ENCODE measurements around the gene CD40. TPM values are rescaled to one million over a fixed set of nuclear protein-coding genes. Genes with fewer than 3 reads are reported as not detected.

The CD40 gene
- total RNA-seq: 1 to 10 TPM; 1.5 to 7.8 TPM

- Mint-ChIP-seq H3K27ac (peak within 1 kb of the TSS; percentile 59), H3K4me1 (no peaks in the 10 kb centered on the region), H3K27me3 (peaks cover 17% of the 10 kb centered on the region), H3K36me3 (ENCODE audit: low read depth) (no peaks in the 10 kb centered on the region), H3K9me3 (no peaks in the 10 kb centered on the region), H3K4me3 (peak within 1 kb of the TSS; percentile 80)
- peak; percentile 95 for ATAC-seq (replicated peaks)
These were observed at the start of gene CD40 for GRCh38 chr20:46117704-46118467. CD40 (plus strand) TSS chr20:46118314; CDS start chr20:46118344, 30 bp downstream.

DNA sequence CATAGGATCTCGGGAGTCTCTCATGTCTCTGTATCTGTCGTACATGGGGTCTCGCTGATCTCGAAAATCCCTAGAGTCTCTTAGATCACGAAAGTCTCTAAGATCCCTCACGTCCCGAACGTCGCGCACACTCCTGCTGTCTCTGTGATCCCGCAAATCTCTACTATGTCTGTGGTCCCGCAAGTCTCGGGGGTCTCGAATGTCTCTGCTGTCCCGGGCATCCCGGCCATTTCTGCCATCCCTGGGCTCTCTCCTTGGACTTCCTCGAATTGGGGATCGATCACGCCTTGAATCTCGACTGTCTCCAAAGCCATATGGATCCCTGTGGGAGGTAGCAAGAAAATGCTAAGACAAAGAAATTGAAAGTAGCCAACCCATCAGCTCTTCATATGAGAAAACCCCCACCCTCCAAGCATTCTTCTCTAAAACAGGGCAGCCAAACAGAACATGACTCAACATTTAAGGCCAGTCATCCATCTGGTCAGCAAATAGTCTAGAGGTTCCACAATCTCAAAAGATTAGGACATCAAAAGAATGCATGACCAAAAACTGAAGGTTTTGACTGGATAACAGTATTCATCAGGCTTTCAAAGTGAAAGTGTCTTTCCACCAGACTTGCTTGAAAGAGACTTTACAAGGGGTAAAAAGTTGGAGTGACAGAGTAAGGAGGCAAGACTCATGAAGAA lies 47.8 kb upstream of the CD40 start:
- H3K9me3 Mint-ChIP-seq: no peaks in the 10 kb centered on the region
- H3K36me3 Mint-ChIP-seq (ENCODE audit: low read depth): peaks cover 42% of the 10 kb centered on the region
- no peaks in the 10 kb centered on the region for H3K4me1 Mint-ChIP-seq
- no peak for ATAC-seq (replicated peaks)
- no peaks in the 10 kb centered on the region for H3K27me3 Mint-ChIP-seq
- no peak overlapping the region for H3K27ac Mint-ChIP-seq
- H3K4me3 Mint-ChIP-seq: no peak overlapping the region

GRCh38 chr20:46071573-46071972 lies 46.5 kb upstream of the CD40 start:
- H3K27ac Mint-ChIP-seq: no peak overlapping the region
- H3K9me3 Mint-ChIP-seq: no peaks in the 10 kb centered on the region
- H3K27me3 Mint-ChIP-seq: no peaks in the 10 kb centered on the region
- no peak for ATAC-seq (replicated peaks)
- no peaks in the 10 kb centered on the region for H3K4me1 Mint-ChIP-seq
- peaks cover 41% of the 10 kb centered on the region for H3K36me3 Mint-ChIP-seq (ENCODE audit: low read depth)
- no peak overlapping the region for H3K4me3 Mint-ChIP-seq

GRCh38 chr20:46073024-46073423 lies 45.1 kb upstream of the CD40 start:
- ATAC-seq (replicated peaks): no peak
- Mint-ChIP-seq H3K36me3 (ENCODE audit: low read depth) (peaks cover 47% of the 10 kb centered on the region), H3K4me3 (no peak overlapping the region), H3K9me3 (no peaks in the 10 kb centered on the region), H3K4me1 (no peaks in the 10 kb centered on the region), H3K27ac (no peak overlapping the region), H3K27me3 (no peaks in the 10 kb centered on the region)

DNA sequence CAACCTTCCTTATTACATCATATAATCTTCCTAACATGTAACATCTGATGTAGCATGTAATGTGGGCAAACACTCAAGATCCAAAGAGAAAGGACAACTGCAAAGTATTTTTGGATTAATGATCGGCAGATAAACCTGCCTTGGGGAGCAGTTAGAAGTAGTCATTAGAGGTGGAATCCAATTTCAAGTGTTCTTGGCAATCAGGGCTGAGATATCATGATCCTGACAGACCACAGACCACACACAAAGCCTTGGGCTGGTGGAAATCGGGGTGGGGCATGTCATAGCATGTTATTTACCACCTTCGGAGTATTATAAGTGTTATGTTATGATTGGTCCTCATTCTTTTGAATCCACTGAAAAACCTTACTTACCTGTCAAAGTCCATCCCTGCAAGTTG lies 44.7 kb upstream of the CD40 start:
- no peaks in the 10 kb centered on the region for H3K4me1 Mint-ChIP-seq
- H3K4me3 Mint-ChIP-seq: no peak overlapping the region
- no peak for ATAC-seq (replicated peaks)
- H3K36me3 Mint-ChIP-seq (ENCODE audit: low read depth): peaks cover 51% of the 10 kb centered on the region
- H3K9me3 Mint-ChIP-seq: no peaks in the 10 kb centered on the region
- H3K27me3 Mint-ChIP-seq: no peaks in the 10 kb centered on the region
- no peak overlapping the region for H3K27ac Mint-ChIP-seq

GRCh38 chr20:46074006-46074405 lies 44.1 kb upstream of the CD40 start:
- Mint-ChIP-seq H3K27ac (no peak overlapping the region), H3K9me3 (no peaks in the 10 kb centered on the region), H3K27me3 (no peaks in the 10 kb centered on the region), H3K4me3 (no peak overlapping the region), H3K36me3 (ENCODE audit: low read depth) (peaks cover 56% of the 10 kb centered on the region), H3K4me1 (no peaks in the 10 kb centered on the region)
- ATAC-seq (replicated peaks): no peak

GRCh38 chr20:46076806-46077205 lies 41.3 kb upstream of the CD40 start:
- Mint-ChIP-seq H3K27ac (no peak overlapping the region), H3K36me3 (ENCODE audit: low read depth) (peaks cover 70% of the 10 kb centered on the region), H3K27me3 (no peaks in the 10 kb centered on the region), H3K4me3 (no peak overlapping the region), H3K9me3 (no peaks in the 10 kb centered on the region), H3K4me1 (peaks cover 4% of the 10 kb centered on the region)
- ATAC-seq (replicated peaks): no peak

GRCh38 chr20:46077642-46078305 lies 40.3 kb upstream of the CD40 start:
- Mint-ChIP-seq H3K36me3 (ENCODE audit: low read depth) (peaks cover 70% of the 10 kb centered on the region), H3K4me1 (peaks cover 6% of the 10 kb centered on the region), H3K9me3 (no peaks in the 10 kb centered on the region), H3K27ac (no peak overlapping the region), H3K4me3 (no peak overlapping the region), H3K27me3 (no peaks in the 10 kb centered on the region)
- ATAC-seq (replicated peaks): no peak

DNA sequence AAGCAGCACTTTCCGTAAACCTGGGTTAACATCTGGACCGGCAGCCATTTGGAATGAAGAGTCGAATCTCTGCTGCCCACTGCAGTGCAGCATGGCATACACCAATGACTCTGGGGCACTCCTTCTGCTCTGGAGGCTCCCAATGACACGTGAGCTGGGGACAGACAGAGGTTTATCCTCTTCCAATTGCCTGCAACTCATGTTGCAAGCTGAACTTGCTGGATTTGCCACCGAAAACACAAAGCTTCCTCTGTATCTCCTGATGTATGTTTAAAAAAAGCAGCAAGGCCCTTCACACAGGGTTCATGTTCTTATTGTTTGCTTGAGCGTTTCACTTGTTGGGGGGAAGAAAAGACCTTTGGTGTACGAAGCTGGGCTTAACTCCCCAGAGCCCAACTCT lies 39.2 kb upstream of the CD40 start:
- Mint-ChIP-seq H3K9me3 (no peaks in the 10 kb centered on the region), H3K4me3 (no peak overlapping the region)

DNA sequence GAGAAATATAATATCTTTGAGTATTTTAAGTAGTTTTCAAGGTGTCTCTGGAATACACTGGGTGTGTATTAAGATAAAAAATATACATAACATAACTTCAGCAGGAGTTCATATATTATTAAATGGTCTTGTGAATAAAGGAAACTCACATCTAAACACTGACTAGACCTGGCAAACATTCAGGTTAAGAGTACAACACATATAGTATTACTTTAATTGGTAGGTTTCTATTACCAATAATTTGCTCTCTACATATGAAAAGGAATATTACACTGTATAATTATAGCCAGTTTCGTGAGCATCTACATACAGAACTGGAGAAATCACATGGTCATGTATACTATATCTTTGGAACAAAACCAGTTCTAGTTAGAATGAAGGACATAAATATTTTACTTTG lies 37.0 kb upstream of the CD40 start:
- no peak overlapping the region for H3K4me3 Mint-ChIP-seq
- no peaks in the 10 kb centered on the region for H3K9me3 Mint-ChIP-seq
- H3K27me3 Mint-ChIP-seq: no peaks in the 10 kb centered on the region
- no peak overlapping the region for H3K27ac Mint-ChIP-seq
- H3K4me1 Mint-ChIP-seq: peaks cover 19% of the 10 kb centered on the region
- no peak for ATAC-seq (replicated peaks)
- H3K36me3 Mint-ChIP-seq (ENCODE audit: low read depth): peaks cover 48% of the 10 kb centered on the region

More for the DNA sequence above, 39.2 kb upstream of the CD40 start:
- H3K4me1 Mint-ChIP-seq: peaks cover 11% of the 10 kb centered on the region
- no peak for ATAC-seq (replicated peaks)
- H3K27me3 Mint-ChIP-seq: no peaks in the 10 kb centered on the region
- H3K27ac Mint-ChIP-seq: no peak overlapping the region
- H3K36me3 Mint-ChIP-seq (ENCODE audit: low read depth): peaks cover 61% of the 10 kb centered on the region

- no peak overlapping the region for H3K4me3 Mint-ChIP-seq
- ATAC-seq (replicated peaks): no peak
- no peaks in the 10 kb centered on the region for H3K27me3 Mint-ChIP-seq
- no peaks in the 10 kb centered on the region for H3K9me3 Mint-ChIP-seq
- H3K36me3 Mint-ChIP-seq (ENCODE audit: low read depth): peaks cover 46% of the 10 kb centered on the region
- H3K4me1 Mint-ChIP-seq: peaks cover 34% of the 10 kb centered on the region
- H3K27ac Mint-ChIP-seq: no peak overlapping the region
These were observed 35.0 kb upstream of the CD40 start for GRCh38 chr20:46083101-46083500.

- peaks cover 44% of the 10 kb centered on the region for H3K36me3 Mint-ChIP-seq (ENCODE audit: low read depth)
- no peak overlapping the region for H3K4me3 Mint-ChIP-seq
- H3K27ac Mint-ChIP-seq: no peak overlapping the region
- peaks cover 37% of the 10 kb centered on the region for H3K4me1 Mint-ChIP-seq
- no peak for ATAC-seq (replicated peaks)
- H3K27me3 Mint-ChIP-seq: no peaks in the 10 kb centered on the region
- H3K9me3 Mint-ChIP-seq: no peaks in the 10 kb centered on the region
These were observed 34.5 kb upstream of the CD40 start for GRCh38 chr20:46083531-46084061.

- Mint-ChIP-seq H3K36me3 (ENCODE audit: low read depth) (peaks cover 32% of the 10 kb centered on the region), H3K27ac (no peak overlapping the region), H3K9me3 (no peaks in the 10 kb centered on the region), H3K4me1 (peaks cover 37% of the 10 kb centered on the region), H3K4me3 (no peak overlapping the region), H3K27me3 (no peaks in the 10 kb centered on the region)
- ATAC-seq (replicated peaks): no peak
These were observed 33.3 kb upstream of the CD40 start for GRCh38 chr20:46084805-46085178.

- Mint-ChIP-seq H3K4me3 (no peak overlapping the region), H3K4me1 (peaks cover 42% of the 10 kb centered on the region), H3K9me3 (no peaks in the 10 kb centered on the region), H3K27ac (no peak overlapping the region), H3K36me3 (ENCODE audit: low read depth) (peaks cover 28% of the 10 kb centered on the region), H3K27me3 (no peaks in the 10 kb centered on the region)
- no peak for ATAC-seq (replicated peaks)
These were observed 32.8 kb upstream of the CD40 start for GRCh38 chr20:46085179-46085851.
